HEK293T (cell line): ENCODE data around the gene CDYL.

Source experiments
- ARNT ChIP-seq: fragments of 450-650 bp; IDR thresholded peaks from 2 replicates; pipeline ENCODE4 v1.6.1; 2017; ENCODE audit warnings: mild to moderate bottlenecking
- CTBP1 ChIP-seq: fragments of 450-650 bp; IDR thresholded peaks from 2 replicates; pipeline ENCODE4 v1.6.1; 2016; ENCODE audit warnings: borderline replicate concordance
- FOXA1 ChIP-seq: fragments of 450-650 bp; IDR thresholded peaks from 2 replicates; pipeline ENCODE4 v1.6.1; 2016; ENCODE audit warnings: mild to moderate bottlenecking
- FOXK2 ChIP-seq: fragments of 450-650 bp; IDR thresholded peaks from 2 replicates; pipeline ENCODE4 v1.6.1; 2016; ENCODE audit warnings: mild to moderate bottlenecking
- HDGF ChIP-seq: fragments of 450-650 bp; IDR thresholded peaks from 2 replicates; pipeline ENCODE4 v1.6.1; 2017; ENCODE audit warnings: antibody characterized with exemption, borderline replicate concordance
- L3MBTL2 ChIP-seq: fragments of 450-650 bp; conservative IDR thresholded peaks from 2 replicates; pipeline ENCODE4 v1.6.1; 2016; ENCODE audit warnings: mild to moderate bottlenecking
- NFRKB ChIP-seq: fragments of 450-650 bp; IDR thresholded peaks from 2 replicates; pipeline ENCODE4 v1.6.1; 2016; ENCODE audit warnings: mild to moderate bottlenecking, moderate library complexity
- SP1 ChIP-seq: fragments of 450-650 bp; IDR thresholded peaks from 2 replicates; pipeline ENCODE4 v1.6.1; 2017
- TARDBP ChIP-seq: fragments of 450-650 bp; IDR thresholded peaks from 2 replicates; pipeline ENCODE4 v1.6.1; 2016
- TF ChIP-seq, protein P1 (sequence below): fragments of 450-650 bp; IDR thresholded peaks from 2 replicates; pipeline ENCODE4 v1.6.1; 2016

DNA sequence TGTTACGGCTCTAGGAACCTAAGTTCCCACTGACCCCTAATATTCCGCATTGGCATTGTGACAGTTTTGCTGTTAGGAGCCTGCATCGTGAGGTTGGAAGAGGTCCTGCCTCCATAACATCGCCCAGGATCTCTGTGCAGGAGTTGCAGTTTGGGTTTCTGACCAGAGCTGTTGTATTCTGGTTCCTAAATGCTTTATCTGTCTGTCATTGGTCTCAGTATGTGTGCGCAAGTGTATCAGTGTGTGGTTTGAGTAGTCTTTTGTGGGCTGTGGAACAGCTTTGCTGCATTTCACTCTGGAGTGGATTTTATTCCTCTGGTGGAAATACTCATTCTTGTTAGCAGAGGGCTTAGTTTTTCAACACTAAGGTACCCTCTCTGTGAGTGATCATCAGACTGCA, 95.6 kb downstream of the CDYL start:
- no peak for TF ChIP-seq SP1
- TF ChIP-seq, protein P1, sequence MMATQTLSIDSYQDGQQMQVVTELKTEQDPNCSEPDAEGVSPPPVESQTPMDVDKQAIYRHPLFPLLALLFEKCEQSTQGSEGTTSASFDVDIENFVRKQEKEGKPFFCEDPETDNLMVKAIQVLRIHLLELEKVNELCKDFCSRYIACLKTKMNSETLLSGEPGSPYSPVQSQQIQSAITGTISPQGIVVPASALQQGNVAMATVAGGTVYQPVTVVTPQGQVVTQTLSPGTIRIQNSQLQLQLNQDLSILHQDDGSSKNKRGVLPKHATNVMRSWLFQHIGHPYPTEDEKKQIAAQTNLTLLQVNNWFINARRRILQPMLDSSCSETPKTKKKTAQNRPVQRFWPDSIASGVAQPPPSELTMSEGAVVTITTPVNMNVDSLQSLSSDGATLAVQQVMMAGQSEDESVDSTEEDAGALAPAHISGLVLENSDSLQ = no peak
- no peak for TF ChIP-seq L3MBTL2
- no peak for TF ChIP-seq FOXK2
- no peak for TF ChIP-seq TARDBP
- no peak for TF ChIP-seq FOXA1
- no peak for TF ChIP-seq ARNT
- no peak for TF ChIP-seq CTBP1
- TF ChIP-seq NFRKB = no peak
- TF ChIP-seq HDGF = no peak
